Stimulated activated CD8-positive, alpha-beta memory T cell treated with anti-CD3 and anti-CD28 coated beads, Interleukin-4, amount 100 ng/mL, for 48 hours (primary cell): ENCODE data around the gene PXDN.
"Not testable (repeated sequence)": the region's sequence is repeated elsewhere in the genome, so short reads cannot be mapped to it uniquely, and the experiment has no call there.

Experiments used
- DNase-seq: peaks from one replicate; pipeline ENCODE4 v3.0.0-alpha.2; 2020

PXDN gene

DNA sequence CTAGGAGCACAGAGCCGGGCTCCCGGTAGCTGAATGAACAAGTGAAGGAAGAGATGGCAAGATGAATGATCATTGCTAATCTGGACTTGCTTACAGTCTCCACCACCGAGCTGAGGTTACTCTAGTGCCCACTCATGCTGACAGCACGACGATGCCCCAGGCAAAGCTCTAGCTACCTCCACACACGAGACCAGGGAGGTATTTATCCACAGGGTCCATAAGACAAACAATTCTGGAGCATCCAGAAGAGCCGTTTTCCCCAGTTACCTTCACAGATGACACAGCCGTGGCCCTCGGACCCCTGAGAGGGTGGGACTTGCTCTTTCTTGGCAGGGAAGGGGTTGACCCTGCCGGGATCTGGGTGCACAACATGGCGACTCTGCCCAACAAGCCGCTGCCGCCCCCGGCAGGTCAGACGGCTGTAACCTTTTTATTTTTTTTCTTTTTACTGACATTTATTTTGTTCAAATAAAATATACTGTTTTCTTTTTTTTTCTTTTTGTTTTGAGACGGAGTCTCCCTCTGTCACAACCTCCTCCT lies 120.3 kb downstream of the PXDN start:
- DNase-seq, result no peak

- DNase-seq, result no peak
Observed at GRCh38 chr2:1622521-1623200, 121.7 kb downstream of the PXDN start.

GRCh38 chr2:1621976-1622375 lies 122.3 kb downstream of the PXDN start:
- not testable (repeated sequence) for DNase-seq

GRCh38 chr2:1621501-1621900 lies 122.8 kb downstream of the PXDN start:
- DNase-seq, result no peak

- no peak for DNase-seq
Observed at GRCh38 chr2:1621041-1621440, 123.3 kb downstream of the PXDN start.

- no peak for DNase-seq
Observed at GRCh38 chr2:1620081-1620480, 124.2 kb downstream of the PXDN start.

- DNase-seq, result no peak
Observed at GRCh38 chr2:1619556-1619955, 124.8 kb downstream of the PXDN start.

DNA sequence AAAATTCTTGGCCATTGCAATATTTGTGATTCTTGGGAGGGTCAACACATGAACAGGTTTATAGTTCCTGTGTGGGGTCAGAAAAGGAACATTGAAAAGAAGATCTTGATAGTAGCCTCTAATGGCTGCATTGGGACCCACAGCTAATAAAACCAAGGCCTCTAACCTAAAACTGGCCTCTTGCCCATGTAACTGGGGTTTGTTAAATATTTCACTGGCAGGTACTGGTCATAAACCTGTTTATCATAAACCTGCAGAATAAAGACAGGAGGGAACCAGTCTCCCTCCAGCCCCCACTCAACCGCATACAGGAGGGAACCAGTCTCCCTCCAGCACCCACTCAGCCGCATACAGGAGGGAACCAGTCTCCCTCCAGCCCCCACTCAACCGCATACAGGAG lies 125.3 kb downstream of the PXDN start:
- DNase-seq, result no peak

DNA sequence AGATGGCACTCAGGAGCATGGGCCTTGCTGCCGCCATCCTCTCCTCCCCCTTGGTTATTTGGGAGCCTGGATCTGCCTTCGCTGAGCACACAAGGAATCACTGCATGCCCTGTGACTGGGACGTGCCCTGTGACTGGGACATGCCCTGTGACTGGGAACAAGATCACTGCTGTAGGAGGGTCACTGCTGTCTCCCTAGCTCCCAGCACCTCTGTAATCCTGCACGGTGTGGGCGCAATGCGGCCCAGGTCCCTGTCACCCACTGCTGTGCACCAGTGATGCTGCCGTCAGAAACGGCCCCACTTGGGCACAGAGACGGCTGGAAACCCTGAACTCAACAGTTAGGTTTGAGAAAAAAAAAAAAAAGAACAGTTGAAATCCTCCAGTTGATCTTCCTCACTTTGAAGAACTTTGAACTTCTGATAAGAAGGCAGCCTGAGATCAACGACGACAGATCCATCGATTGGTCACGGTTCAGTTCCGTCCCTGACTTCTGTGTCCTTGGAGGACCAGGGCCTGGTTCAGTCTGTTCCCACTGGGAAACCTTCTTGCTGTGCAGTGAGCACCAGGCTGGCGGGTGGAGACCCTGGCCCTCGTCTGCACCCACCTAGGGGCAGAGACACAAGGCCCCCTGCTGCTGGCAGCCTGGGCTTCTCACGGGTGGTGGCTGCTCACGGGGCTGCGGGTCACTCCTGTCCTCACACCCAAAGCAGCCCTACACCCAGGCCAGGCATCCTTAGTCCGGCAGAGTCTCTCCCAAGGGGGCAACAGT lies 125.9 kb downstream of the PXDN start:
- no peak for DNase-seq

DNA sequence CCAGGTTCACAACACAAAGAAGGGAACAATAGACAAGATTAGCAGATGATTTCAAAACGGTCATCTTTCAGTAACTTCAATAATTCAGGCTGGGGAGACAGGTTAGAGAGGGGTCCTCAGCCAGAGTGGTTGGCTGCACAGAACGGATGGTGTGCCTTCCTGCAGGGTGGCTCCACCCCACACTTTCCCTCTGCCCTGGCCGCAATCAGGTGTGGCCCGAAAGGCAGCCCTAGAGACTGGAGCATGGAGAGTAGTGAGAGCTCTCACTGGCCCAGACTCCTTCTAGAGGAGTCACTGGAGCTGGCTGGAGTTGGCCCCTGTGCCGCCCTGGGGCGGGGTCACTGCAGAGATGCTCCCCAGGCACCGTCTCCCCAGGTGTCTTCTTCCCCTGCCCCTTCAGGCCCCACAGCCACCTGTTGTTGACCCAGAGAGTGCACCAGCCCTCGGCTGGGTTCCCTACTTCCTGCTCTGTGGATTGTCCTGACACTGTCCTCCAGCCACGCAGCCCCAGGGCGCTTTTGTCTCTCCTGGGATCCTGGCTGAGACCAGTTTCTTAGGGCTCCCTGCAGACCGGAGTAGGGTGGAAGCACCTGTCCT lies 126.8 kb downstream of the PXDN start:
- DNase-seq, result no peak

- no peak for DNase-seq
Observed at GRCh38 chr2:1614564-1614963, 129.8 kb downstream of the PXDN start.

DNA sequence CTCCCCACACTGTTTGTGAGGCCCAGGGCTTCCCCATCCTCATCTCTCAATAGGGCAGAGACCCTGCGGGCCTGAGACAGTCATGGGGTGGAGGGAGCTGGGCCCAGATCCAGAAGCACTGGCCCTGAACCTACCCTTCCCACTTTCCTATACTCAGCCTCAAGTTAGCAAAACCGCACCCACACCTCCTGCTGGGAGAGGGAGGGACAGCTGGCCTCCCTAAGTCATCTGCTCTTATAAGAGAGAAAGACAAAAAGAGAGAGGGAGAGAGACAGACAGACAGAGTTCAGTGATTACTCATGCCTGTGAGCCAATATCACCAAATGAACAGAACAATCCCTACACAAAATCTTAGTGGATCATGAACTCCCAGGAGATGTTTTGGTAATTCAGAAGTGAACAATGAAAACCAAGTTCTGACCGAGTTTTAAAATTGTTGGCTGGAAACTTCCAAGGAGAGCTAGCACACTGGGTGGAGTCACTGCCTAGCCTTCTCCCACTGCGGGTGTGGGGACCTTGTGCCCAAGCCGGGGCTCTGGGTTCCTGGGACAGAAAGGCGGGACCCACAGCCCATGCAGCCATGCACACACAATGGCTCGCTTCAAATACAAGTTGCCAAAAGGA lies 130.5 kb downstream of the PXDN start:
- no peak for DNase-seq

DNA sequence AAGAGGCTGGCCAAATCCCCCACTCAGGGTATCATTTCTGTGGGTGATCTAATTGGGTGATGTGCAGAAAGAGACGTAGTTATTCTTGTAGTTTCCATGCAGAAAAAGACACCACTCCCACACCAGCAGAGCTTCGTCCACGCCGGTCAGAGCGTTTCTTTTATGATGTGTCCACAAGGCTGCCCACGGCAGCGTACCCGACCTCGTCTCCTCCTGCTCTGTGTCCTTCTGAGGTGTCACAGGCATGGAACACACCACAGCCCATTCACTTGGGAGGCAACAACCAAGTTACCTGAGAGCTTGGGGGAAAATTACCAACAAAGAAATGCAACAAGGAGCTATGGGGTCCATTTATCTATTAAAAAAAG lies 131.3 kb downstream of the PXDN start:
- DNase-seq, result no peak

DNA sequence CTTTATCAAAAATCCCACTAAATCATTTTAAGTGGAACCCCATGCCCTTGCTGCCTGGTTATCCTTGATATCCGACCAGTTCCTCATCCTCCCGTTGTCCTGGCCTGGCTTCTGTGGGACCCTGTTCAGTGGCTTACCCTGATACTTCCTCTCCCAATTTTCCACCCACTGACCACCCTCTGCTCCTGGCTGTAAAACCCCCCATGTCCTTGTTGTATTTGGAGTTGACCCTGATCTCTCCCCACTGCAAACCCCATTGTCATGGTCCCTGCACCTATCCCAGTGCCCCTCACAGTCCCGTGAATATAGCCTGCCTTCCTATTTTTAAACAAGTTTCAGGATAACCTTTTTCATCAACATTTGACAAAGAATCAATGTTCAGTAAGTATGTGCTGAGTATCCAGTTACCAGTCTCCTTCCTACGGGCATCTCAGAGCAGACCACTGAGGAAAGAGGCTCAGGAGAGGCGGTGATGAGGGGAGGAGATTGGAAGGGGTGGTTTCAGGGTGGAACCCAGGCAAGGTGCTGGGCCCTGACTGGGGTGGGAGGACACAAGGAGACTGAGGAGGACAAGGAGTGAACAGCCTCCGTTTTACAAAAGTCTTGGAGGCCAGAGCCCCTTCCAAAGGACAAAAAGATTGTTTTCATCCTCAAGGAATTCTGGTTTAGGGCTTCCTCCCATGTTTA lies 131.8 kb downstream of the PXDN start:
- no peak for DNase-seq

- no peak for DNase-seq
Observed at GRCh38 chr2:1611886-1612285, 132.4 kb downstream of the PXDN start.

DNA sequence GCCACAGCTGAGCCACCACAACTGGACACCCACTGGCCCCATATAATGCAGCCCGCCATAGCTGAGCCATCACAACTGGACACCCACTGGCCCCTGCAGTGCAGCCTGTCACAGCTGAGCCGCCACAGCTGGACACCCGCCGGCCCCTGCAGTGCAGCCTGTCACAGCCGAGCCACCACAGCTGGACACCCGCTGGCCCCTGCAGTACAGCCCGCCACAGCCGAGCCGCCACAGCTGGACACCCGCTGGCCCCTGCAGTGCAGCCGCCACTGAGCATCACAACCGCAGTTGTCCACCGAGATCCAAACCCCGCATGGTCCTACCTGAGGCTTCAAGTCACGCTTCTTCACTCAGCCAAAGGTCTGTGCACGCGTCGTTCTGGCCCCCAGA lies 134.2 kb downstream of the PXDN start:
- DNase-seq, result no peak

DNA sequence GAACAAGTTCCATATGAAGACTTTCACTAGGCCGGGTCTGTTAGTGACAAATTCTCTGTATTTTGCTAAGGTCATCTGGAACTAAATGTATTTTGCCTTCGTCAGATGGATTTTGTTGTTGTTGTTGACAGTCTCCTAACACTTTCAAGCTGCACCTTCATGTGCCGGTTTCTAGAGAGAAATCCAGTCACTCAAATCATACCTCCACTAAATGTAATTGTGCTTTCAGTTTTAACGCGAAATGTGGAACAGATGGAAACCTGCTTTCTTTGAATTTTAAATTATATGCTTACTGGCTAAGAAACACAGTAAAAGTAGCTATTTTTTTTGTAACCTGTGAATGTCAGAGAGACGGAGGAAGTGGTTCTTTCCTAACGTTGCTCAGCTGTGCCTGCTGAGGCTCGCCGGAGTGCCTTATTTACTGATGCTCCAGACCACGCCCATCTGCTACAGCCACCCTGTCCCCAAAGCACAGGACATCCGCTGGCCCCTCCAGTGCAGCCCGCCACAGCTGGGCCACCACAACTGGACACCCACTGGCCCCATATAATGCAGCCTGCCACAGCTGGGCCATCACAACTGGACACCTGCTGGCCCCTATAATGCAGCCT lies 134.7 kb downstream of the PXDN start:
- DNase-seq, result no peak

GRCh38 chr2:1609040-1609439 lies 135.3 kb downstream of the PXDN start:
- no peak for DNase-seq

DNA sequence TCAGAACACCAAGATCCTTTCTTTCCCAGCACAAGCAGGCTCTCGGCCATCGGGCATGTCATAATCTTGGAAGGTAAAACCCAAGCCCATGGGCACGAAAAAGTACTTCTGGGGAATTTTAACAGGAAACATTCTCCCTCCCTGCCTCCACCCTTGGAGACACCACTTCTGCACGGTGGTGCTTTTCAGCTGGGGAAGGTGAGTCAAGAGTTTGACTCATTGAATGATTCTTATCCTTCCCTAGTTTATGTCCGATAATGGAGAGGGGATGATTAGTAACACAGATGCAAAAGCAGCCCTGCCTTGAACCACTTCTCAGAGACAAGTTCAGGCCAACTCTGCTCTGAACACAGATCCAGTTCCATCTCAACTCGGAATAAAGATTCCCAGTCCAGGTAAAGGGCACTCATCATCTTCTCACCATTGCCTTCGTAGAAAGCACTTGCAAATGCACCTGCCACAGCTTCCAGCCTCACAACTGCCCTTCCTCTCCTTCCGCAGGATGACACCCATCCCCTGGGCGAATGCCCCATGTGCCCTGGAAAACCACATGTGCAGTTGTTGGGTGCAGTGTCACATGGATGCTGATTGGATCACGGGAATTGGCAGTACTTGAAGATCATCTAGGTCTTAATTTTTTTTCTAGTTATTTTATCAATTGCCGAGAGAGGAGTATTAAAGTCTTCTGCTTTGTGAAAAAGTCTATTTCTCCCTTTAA lies 136.2 kb downstream of the PXDN start:
- no peak for DNase-seq

GRCh38 chr2:1607236-1607920 lies 136.9 kb downstream of the PXDN start:
- DNase-seq, result no peak
